K562 (cell line): ENCODE results near the gene DTNBP1. TPM values are rescaled to one million over a fixed set of nuclear protein-coding genes. Genes with fewer than 3 reads are reported as not detected.

Experiments used
- FOS ChIP-seq: IDR thresholded peaks from 3 replicates; pipeline ENCODE4 v1.6.1; 2011; ENCODE audit not compliant: insufficient read length; ENCODE audit errors: extremely low read depth
- HMGN3 ChIP-seq: IDR thresholded peaks from 2 replicates; pipeline ENCODE4 v1.6.1; 2011; ENCODE audit warnings: borderline replicate concordance, low read depth, mild to moderate bottlenecking, mixed read lengths, low read length; ENCODE audit not compliant: insufficient read length; ENCODE audit errors: extremely low read depth
- IRF1 ChIP-seq: sonication (generic); formaldehyde crosslinking; IDR thresholded peaks from 2 replicates; pipeline ENCODE4 v1.8.0; 2022; ENCODE audit warnings: missing genetic modification reagents, mild to moderate bottlenecking, borderline replicate concordance
- JUN ChIP-seq, 2 experiments: sonication (generic) in 1 of 2; formaldehyde crosslinking in 1 of 2; IDR thresholded peaks; 2 replicates each; pipeline versions ENCODE4 v1.6.1 to v1.8.0; 2012 to 2022; ENCODE audit warnings: borderline replicate concordance in 2 of 2, mild to moderate bottlenecking in 2 of 2, improper control_type of control experiment in 1 of 2, low read depth in 1 of 2, low read length in 1 of 2, missing genetic modification reagents in 1 of 2
- MTA1 ChIP-seq: fragments of 450-650 bp; IDR thresholded peaks from 2 replicates; pipeline ENCODE4 v1.6.1; 2017; ENCODE audit warnings: borderline replicate concordance
- PHF20 ChIP-seq: fragments of 450-650 bp; IDR thresholded peaks from 2 replicates; pipeline ENCODE4 v1.6.1; 2018; ENCODE audit not compliant: partially characterized antibody
- ZBTB11 ChIP-seq, 3 experiments: fragments of 200-800 bp in 1 of 3; fragments of 250-450 bp in 1 of 3; fragments of 450-650 bp in 1 of 3; sonication (Bioruptor Pico) in 1 of 3; sonication (Bioruptor generic) in 1 of 3; formaldehyde crosslinking in 1 of 3; IDR thresholded peaks; 2 replicates each; pipeline versions ENCODE4 v1.6.1 to v1.8.0; 2016 to 2022; ENCODE audit warnings: mild to moderate bottlenecking in 2 of 3, missing genetic modification characterization in 2 of 3, missing compliant biosample characterization in 1 of 3, moderate library complexity in 1 of 3
- ZBTB12 ChIP-seq: fragments of 250-450 bp; sonication (Bioruptor Pico); IDR thresholded peaks from 2 replicates; pipeline ENCODE4 v1.4.0; 2020
- ZNF282 ChIP-seq: sonication (generic); formaldehyde crosslinking; IDR thresholded peaks from 2 replicates; pipeline ENCODE4 v1.8.1; 2023; ENCODE audit warnings: missing genetic modification reagents
- ZNF449 ChIP-seq: fragments of 250-450 bp; sonication (Bioruptor Pico); IDR thresholded peaks from 2 replicates; pipeline ENCODE4 v1.8.0; 2022; ENCODE audit warnings: moderate library complexity, mild to moderate bottlenecking, inconsistent platforms
- ZNF518B ChIP-seq: fragments of 250-450 bp; sonication (Bioruptor Pico); IDR thresholded peaks from 2 replicates; pipeline ENCODE4 v1.5.0; 2021; ENCODE audit warnings: mild to moderate bottlenecking, moderate library complexity
- polyA plus RNA-seq, 8 experiments: library from polyadenylated mRNA; depleted of rRNA in 4 of 8; stranded (reverse) in 5 of 8; unstranded in 3 of 8; fragments of >200 nt; fragmentation: Nextera tagmentation in 2 of 8; fragmentation: Illumina TruSeq in 1 of 8; extraction: Ambion mirVana in 2 of 8; extraction: Trizol in 1 of 8; gene quantifications; 2 replicates each; pipeline versions ENCODE4 v1.2.1 to v1.2.3, GENCODE V29; 2011 to 2014; ENCODE audit warnings: inconsistent platforms in 1 of 8, missing spikeins in 1 of 8
- total RNA-seq, 7 experiments: library from RNA; depleted of rRNA in 6 of 7; stranded (reverse); fragments of >200 nt in 6 of 7; fragmentation: Illumina TruSeq in 2 of 7; extraction: Trizol in 2 of 7; gene quantifications; 2 replicates each; pipeline versions ENCODE4 v1.2.1 to v1.2.3, GENCODE V29; 2011 to 2021; ENCODE audit warnings: low replicate concordance in 1 of 7

DTNBP1 gene
- total and polyA plus RNA-seq, 9 of the 15 experiments (the other 6 are each of a cell fraction or from before 2014, with no cell fraction given): 16.7 to 54.5 (median 21.4) TPM

- TF ChIP-seq ZNF449 (CRISPR knock-in tag) (no peak), ZBTB12 (no peak), IRF1 (CRISPR knock-in tag) (no peak), MTA1 (peak; percentile 41; the same call in 1 of the 2 replicates), ZNF282 (CRISPR knock-in tag) (no peak), FOS (no peak), HMGN3 (no peak), PHF20 (no peak), JUN (IDR thresholded peaks at IDR 0.05; ENCODE audit: borderline replicate concordance, low read depth, low read length) (peak; percentile 75), JUN (CRISPR knock-in tag; IDR thresholded peaks at IDR 0.05; ENCODE audit: borderline replicate concordance) (no peak), ZNF518B (CRISPR knock-in tag) (no peak), ZBTB11 (CRISPR knock-in tag; IDR thresholded peaks at IDR 0.05) (peak in 1 of 3 experiments; percentile 66; a peak in 2 of 6 replicates)
Observed at GRCh38 chr6:15569035-15569995, 93.5 kb downstream of the DTNBP1 start (continued).
